IPS-15b (cell line): ENCODE results near the gene DNAJC1.

Source experiments
- H3K27me3 ChIP-seq: one replicate; pipeline ENCODE4 v1.6.1; 2013; ENCODE audit warnings: low read length; ENCODE audit not compliant: control insufficient read depth, insufficient read depth
- H3K36me3 ChIP-seq: one replicate; pipeline ENCODE4 v1.6.1; 2013; ENCODE audit warnings: low read length; ENCODE audit not compliant: control insufficient read depth, insufficient read depth
- H3K4me1 ChIP-seq: one replicate; pipeline ENCODE4 v1.6.1; 2013; ENCODE audit warnings: mild to moderate bottlenecking, low read length; ENCODE audit not compliant: control insufficient read depth, insufficient read depth
- H3K4me3 ChIP-seq: one replicate; pipeline ENCODE4 v1.5.1; 2013; ENCODE audit warnings: low read depth, low read length
- H3K9ac ChIP-seq: one replicate; pipeline ENCODE4 v1.6.1; 2013; ENCODE audit warnings: low read depth, mild to moderate bottlenecking, low read length
- H3K9me3 ChIP-seq: one replicate; pipeline ENCODE4 v1.6.1; 2013; ENCODE audit warnings: mild to moderate bottlenecking, low read length; ENCODE audit not compliant: control insufficient read depth, insufficient read depth

The DNAJC1 gene

GRCh38 chr10:21715531-21716195 lies 287.9 kb downstream of the DNAJC1 start:
- Histone ChIP-seq H3K36me3 (peaks cover 3% of the 10 kb centered on the region), H3K4me3 (no peak overlapping the region), H3K9me3 (no peaks in the 10 kb centered on the region)

GRCh38 chr10:21712975-21713374 lies 290.6 kb downstream of the DNAJC1 start:
- Histone ChIP-seq H3K36me3 (peaks cover 3% of the 10 kb centered on the region), H3K4me1 (no peaks in the 10 kb centered on the region), H3K9me3 (no peaks in the 10 kb centered on the region), H3K9ac (no peak overlapping the region), H3K4me3 (no peak overlapping the region), H3K27me3 (no peaks in the 10 kb centered on the region)

More at GRCh38 chr10:21715531-21716195, 287.9 kb downstream of the DNAJC1 start:
- H3K4me1 ChIP-seq: peaks cover 8% of the 10 kb centered on the region
- no peaks in the 10 kb centered on the region for H3K27me3 ChIP-seq
- no peak overlapping the region for H3K9ac ChIP-seq

GRCh38 chr10:21707498-21707897 lies 296.0 kb downstream of the DNAJC1 start:
- Histone ChIP-seq H3K27me3 (no peaks in the 10 kb centered on the region), H3K9me3 (no peaks in the 10 kb centered on the region), H3K36me3 (no peaks in the 10 kb centered on the region), H3K4me1 (no peaks in the 10 kb centered on the region), H3K9ac (no peak overlapping the region), H3K4me3 (no peak overlapping the region)
